ENCODE measurements around the gene LCN1.
"Not testable (repeated sequence)": the region's sequence is repeated elsewhere in the genome, so short reads cannot be mapped to it uniquely, and the experiment has no call there.

Gene LCN1

DNA sequence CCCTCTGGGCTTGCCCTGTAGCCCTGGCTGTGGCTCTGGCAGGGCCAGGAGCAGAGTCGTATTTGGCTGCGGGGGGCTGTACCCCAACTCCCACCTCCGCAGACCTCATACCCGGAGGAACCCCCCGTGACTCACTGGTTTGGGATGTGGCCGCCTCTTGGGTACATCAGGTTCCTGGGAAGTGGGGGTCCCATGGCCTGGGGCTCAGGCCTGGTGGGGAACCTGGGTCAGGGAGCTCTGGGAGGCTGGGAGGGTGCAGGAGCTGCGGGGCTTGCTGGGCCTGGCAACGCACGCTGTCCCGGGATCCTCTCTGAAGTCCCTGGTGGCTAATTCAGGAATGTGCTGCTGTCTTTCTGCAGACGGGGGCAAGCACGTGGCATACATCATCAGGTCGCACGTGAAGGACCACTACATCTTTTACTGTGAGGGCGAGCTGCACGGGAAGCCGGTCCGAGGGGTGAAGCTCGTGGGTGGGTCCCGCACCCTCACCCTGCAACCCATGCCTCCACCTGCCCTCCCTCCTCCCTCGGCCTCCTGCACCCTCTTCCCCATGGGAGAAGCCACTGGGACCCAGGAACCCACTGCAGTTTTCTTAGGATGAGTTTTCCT lies 2.4 kb downstream of the LCN1 start:
- DNase-seq (ENCODE audit: low read depth): no peak

DNA sequence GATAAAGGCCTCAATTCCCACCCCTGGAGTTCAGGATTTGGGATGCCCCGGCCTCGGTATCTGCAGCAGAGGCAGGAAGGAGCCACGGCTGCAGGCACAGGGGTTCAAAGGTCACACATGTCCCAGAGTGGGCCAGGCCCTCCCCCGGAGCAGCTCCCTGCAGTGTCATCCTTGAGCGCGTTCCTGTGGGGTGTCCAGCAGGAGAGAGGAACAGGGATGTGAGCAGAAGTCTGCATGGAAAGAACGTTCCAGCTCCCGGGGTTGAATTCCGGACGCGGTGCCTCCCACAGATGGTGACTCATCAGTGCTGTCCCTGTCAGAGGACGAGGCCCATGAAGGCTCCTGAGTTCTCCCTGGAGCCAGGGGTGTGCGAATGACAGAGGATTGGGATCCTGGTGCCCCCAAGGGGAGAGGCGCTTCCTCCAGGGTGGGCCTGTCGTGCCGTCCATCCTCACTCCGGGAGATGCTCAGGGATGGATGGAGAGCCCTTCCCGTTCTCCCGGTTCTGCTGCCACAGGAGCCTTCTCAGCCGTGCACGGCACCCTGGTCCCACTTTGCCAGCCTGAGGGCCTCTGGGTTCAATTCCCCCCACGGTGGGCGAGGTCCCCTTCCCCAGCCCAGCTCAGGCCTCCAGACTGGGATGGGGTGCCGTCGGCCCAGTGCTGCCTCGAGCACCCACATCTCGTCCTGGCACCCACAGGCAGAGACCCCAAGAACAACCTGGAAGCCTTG lies 3.1 kb downstream of the LCN1 start:
- no peak for DNase-seq (ENCODE audit: low read depth)

DNA sequence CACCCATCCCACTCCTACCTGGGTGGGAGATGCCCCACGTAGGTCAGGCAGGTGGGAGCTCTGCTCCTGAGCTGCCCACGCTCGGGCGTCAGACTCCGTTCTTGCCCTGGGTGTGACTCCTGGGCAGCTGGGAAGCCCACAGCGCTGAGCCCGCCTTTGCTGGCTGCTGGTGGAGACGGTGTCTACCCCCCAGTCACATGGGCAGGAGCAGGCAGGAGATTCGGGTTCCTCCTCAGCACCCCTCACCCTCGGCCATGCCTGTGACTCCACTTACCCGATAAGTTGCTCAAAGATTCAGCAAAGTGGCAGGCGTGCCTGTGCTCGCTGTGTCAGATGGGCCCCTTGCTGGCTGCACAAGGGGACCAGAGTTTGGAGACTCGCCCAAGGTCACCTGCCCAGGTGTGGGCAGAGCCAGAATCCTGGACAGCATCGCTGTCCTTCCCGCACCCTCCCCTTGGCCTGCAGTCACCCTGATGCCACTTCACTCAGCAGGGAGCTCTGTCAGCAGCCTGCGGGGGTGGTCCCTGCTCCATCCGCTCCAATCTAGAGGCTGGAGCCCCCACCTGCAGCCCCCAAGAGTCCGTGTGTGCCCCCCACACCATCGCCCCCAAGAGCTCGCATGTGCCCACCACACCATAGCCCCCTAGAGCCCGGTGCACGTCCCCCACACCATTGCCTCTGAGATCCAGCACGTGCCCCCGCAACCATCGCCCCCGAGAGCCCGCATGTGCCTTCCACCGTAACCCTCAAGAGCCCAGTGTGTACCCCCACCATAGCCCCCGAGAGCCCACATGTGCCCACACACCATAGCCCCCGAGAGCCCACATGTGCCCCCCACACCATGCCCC lies 4.2 kb downstream of the LCN1 start:
- DNase-seq (ENCODE audit: low read depth): no peak

DNA sequence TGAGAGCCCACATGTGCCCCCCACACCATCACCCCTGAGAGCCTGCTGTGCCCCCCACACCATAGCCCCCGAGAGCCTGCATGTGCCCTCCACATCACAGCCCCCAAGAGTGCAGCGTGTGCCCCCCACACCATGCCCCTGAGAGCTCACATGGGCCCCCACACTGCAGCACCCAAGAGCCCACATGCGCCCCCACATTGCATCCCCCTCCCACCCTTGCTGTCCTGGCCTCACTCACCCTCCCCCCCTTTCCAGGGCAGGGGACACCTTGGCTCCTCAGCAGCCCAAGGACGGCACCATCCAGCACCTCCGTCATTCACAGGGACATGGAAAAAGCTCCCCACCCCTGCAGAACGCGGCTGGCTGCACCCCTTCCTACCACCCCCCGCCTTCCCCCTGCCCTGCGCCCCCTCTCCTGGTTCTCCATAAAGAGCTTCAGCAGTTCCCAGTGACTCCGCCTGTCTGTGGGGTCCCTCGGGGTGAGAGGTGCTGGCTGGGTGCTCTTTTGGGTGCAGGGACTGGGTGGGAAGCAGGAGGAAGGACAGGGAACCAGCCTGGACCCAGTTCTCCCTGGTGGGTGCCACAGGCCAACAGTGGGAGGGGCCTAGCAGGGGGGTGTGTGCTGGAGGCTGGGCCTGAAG lies 5.0 kb downstream of the LCN1 start:
- no peak for DNase-seq (ENCODE audit: low read depth)

DNA sequence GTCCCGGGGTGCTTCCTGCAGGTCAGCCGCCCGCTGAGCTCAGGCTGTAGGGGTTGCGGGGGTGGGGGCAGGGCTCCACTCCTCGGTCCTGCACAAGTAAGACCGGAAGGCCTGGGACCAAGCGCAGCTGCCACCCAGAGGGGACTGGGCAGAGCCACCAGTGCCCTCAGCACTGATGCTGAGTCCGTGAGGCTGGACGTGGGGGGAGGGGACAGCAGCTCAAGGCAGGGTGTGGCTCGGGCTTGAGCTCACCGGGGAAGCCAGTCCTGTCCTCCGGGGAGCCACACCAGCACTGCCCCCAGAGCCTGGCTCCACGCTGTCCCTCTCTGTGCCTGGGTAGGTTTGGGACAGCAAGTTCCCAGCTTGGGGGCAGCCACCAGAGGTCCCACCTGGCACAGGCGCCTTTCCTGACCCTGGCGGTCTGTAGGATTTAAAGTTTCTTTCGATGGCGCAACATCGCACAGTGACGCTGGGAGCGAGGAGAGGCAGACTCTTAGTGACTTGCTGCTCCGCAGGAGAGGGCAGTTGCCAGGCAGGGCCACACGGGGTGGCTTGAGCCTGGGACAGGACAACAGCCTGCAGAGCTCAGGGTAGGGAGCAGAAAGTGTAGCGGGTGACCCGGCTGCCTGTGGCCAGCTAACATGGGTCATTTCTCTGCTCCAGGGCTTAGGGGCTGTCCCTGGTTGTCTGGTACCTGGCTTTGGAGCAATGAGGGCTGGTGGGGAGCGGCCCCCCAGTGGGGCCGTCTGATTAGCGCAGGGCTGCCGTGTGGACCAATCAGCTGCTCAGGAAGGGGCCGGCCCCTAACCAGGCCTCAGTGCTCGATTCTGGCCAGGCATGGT lies 5.7 kb downstream of the LCN1 start:
- no peak for DNase-seq (ENCODE audit: low read depth)

DNA sequence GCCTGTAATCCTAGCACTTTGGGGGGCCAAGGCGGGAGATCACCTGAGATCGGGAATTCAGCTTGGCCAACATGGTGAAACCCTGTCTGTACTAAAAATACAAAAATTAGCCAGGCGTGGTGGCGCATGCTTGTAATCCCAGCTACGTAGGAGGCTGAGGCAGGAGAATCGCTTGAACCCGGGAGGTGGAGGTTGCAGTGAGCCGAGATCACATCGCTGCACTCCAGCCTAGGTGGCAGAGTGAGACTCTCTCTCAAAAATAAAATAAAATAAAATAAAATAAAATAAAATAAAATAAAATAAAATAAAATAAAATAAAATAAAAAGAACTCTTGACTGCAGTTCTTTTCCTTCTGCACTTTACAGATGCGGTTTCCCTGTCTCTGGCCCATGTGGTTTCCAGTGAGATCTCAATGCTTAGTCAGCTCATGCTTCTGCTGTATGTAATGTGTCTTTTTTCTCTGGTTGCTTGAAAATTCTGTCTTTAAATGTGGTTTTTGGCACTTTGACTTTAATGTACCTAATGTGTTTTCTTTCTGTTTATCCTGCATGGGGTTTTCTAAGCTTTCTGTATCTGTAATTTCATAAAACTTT lies 7.7 kb downstream of the LCN1 start:
- not testable (repeated sequence) for DNase-seq (ENCODE audit: low read depth)

DNA sequence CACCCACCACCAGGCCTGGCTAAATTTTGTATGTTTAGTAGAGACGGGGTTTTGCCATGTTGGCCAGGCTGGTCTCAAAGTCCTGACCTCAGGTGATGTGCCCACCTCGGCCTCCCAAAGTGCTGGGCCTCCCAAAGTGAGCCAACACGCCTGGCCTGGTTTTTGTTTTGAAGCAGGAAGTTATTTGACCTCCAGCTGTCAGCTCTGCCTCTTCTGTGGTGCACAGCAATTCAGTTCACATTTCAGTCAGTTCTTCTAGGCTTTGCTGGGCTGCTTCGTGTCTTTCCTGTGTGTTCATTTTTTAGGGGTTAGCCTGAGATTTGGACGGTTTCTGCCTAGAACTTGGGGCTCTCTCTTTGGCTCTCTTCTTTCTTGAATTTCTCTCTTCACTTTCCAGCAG lies 8.9 kb downstream of the LCN1 start:
- no peak for DNase-seq (ENCODE audit: low read depth)

DNA sequence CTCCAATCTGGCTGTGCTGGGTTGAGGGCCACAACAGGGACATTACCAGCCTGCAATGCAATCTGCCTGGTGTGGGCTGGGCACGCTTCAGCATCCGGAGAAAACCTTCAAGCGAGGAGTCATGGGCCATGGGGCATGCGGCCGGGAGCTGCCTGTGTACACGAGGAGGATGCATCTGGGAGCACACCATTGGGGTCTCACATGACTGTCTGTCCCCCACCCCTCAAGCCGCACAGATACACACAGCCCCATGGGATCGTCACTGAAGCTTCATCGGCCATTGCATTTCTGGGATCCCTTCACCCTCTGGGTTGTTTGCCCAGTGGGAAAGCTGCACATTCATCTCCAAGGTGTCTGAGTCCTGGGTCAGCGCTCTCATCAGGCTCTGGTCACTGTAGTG lies 9.9 kb downstream of the LCN1 start:
- no peak for DNase-seq (ENCODE audit: low read depth)

DNA sequence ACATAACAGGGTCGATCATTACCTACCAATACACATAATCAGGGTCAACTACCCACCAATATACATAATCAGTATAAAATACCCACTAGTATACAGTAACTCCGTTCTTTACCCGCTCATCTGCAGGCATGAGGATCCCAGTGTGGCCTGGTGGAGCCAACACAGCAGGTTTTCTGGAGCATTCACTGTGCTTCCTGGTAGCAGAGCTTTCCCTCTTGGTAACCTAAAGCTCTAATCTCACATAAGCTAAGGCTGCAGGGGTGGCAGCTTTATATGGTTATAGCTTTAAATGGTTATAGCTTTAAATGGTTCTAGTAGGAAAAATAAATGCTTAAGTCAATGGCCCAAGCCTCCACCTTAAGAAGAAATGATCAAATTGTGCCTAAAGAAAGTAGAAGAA lies 11.9 kb downstream of the LCN1 start:
- DNase-seq (ENCODE audit: low read depth): no peak

DNA sequence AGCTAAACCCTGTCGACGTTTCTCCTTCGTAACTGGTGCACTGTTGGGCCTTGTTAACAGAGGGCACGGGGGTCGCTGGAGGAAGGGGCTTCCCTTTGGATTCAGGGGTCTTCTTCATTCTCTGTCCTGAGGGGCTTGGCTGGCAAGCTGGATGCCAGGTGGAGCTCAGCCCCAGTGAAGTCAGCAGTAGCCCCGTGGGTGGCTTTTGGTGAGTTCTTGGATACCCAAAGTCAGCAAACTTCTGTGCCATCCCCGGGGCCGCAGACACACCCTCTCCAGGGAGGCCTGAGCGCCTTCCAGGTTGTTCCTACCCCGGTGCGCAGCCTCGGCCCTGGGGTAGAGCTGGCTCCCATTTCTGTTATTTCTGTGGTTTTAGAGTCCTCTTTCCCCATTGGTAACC lies 12.4 kb downstream of the LCN1 start:
- DNase-seq (ENCODE audit: low read depth): no peak

DNA sequence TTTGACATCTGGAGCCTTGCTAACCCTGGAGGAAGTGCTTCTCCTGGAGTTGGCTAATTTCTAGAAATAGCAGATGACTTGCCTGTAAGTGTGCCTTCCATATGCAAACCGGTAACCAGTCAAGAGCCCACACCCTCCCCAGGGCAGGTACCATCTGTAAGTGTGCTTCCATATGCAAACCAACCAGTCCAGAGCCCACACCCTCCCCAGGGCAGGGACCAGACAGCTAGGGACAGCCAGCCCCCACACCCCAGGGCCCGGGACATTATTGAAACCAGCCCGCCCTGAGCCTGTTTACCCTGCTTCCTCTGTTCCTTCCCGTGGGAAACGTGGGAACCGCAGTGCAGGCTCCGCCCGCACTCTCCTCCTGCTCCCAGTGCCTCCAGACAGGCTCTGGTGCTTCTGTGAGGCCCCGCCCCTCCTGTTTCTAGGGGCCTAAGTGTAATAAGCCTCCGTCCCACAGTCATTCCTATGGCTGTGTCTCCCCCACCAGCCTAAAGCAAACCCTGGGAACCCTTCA lies 13.0 kb downstream of the LCN1 start:
- DNase-seq (ENCODE audit: low read depth): not testable (repeated sequence)

DNA sequence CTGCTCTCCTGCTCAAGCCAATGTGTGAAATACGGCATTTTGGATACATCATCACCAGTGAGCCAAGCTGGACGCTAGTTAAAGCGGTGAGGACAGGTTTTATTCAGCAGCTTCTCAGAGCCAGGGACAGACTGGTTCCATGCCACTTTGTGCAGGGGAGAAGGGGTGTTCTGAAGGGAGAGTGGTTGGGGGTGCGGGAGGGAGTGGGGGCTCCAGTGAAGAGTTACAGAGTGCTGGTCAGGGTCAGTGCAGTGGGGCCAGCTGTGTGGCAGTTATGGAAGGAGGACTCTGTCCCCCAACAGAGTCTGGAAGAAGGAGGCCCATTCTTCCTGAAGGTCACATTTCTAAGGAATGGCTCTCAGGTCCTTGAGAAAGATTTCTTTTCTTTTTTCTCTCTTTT lies 13.6 kb downstream of the LCN1 start:
- DNase-seq (ENCODE audit: low read depth): not testable (repeated sequence)

DNA sequence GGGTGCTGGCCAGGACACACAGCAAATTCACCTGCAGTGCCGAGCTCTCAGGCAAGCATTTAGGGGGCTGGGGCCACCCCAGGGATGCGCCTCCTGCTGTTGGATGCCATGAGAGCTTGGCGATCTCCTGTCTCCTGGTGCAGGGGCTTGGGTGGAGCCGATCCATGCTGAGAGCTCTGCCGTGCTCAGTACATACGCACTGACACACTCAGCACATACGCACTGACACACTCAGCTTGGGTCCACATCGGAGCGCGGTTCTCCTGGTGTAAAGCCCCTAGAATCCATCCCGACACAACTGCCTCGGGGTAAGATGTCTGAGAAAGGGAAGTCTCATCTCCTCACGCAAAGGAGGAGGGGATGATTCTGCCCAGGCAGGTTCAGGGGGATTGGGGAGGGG lies 14.4 kb downstream of the LCN1 start:
- DNase-seq (ENCODE audit: low read depth): not testable (repeated sequence)

DNA sequence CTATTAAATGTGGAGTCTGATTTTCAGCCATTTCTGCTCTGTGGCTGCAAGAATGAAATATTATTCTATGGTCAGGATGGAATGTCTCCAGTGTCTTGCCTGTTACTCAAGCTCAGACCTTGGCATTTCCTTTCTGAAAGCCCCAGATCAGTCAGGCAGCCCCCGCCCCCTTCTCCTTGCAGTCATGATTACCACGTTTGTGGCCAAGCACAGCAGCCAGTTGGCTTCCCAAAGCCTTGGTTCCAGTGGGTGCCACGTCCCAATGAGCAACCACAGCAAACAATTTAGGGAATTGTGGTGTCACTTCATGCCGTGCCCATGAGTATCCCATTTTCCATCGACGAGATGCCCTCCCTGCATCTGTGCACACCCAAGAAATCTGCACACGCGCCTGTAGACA lies 15.0 kb downstream of the LCN1 start:
- no peak for DNase-seq (ENCODE audit: low read depth)

DNA sequence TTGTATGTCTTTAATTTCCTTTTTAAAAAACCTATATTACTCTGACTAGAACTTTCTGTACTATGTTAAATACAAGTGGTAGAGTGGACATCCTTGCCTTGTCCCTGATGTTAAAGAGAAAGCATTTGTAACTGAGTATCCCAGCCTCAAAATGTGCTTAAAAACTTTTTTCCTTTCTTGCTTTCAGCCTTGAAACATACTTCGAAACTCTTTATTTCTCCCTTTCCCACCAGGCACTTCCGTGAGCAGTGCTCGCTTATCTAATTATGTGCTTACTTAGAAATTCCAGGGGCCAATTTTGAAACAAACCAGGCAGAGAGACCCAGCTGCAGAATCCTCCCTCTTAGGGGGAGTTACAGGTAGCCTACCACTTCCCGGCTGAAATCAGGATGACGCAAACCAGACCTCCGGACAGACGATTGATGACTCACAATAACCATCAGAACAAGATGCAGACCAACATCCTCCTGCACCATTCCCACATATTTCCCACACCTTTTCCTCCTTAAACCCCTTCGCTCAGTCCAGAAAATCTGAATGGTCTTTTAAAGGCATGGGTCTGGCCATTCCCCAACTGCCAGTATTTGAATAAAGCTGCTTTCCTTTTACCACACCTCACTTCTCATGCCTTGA lies 22.1 kb downstream of the LCN1 start:
- not testable (repeated sequence) for DNase-seq (ENCODE audit: low read depth)

DNA sequence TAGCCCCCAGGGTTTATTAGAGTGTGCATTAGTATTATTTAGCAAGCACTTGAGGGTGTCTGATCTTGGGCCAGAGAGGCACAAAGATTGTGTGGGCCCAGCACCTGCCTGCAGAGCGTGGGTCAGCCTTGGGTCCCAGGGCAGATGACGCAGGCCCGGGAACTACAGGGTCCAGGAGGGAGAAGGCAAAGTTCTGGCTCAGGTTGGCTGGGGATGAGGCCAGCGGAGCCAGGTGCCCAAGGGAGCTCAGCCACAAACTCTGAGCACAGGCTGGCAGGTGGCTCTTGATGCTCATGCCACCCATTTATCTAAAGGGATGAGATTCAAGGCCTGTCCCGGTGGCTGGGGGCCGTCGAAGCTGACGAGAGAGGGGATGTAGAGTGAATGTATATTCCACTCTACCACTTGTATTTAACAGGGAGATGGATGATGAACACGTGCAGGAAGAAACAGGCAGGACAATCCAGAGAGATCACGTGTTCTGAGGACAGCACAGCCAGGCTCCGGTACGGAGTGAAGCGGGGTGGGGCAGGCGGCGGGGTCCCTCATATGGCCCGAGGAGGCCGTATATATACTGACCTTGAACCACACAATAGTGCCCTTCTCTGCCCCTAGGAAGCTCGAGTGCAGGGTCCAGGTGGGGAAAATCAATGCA lies 23.9 kb downstream of the LCN1 start:
- no peak for DNase-seq (ENCODE audit: low read depth)

DNA sequence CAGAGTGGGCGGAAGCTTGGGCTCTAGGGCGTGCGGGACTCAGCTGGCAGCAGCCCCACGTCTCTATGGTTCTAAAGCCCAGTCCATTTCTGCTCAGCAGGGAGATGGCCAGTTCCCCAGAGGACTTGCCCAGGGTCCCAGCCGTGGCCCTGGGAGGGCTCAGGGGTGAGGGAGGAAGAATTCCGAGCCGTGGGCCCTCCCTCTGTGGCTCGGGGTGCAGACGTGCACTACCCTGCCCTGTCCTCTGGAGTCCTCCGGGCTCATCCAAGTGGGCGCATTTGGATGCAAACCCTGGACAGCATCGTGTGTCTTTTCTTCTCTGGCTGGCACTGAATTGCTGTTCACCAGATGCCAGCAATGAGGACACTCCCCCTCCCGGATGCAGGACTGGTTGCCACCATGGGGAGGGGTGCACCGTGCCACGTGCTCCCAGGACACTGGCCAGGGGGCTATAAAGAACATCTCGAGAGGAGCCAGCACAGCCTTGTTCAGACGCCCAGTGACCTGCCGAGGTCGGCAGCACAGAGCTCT lies 24.5 kb downstream of the LCN1 start, which contains the start of gene OBP2A:
Gene OBP2A, plus strand, starts transcription at position 481 of the 531 bp plus-strand sequence. CDS start 55 bp downstream, outside the sequence.
- not testable (repeated sequence) for DNase-seq (ENCODE audit: low read depth)

DNA sequence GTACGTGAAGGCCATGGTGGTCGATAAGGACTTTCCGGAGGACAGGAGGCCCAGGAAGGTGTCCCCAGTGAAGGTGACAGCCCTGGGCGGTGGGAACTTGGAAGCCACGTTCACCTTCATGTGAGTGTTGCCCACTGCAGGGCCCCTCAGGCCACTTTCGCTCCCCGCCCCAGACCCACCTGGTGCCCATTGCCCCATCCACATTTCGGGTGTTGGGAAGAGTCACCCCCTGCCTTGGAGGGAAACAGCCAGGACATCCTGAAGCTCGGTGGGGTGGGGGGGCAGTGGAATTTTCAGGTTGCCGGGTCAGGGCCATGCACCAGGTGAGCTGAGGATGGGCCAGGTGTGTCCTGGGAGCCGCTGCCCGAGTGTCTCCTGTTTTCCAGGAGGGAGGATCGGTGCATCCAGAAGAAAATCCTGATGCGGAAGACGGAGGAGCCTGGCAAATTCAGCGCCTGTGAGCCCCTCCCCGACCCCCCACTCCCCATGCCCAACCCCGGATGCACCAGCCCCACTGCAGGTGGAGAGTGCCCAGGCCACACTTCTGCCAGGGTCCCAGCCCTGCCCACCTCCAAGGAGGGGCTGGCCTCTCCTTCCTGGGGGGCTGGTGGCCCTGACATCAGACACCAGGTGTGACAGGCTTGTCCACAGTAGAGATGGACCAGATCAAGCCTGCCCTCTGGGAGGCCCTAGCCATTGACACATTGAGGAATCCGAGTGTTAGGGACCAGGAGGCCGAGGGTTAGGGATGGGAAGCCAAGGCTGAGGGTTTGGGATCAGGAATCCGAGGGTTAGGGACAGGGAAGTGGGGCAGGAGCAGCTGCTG lies 25.8 kb downstream of the LCN1 start:
- DNase-seq (ENCODE audit: low read depth): not testable (repeated sequence)
